Measurements from ENCODE around the gene KIRREL3.

KIRREL3 gene

GRCh38 chr11:126510621-126511370 is 489.8 kb downstream of the KIRREL3 start:
- DNase-seq (ENCODE audit: low read depth), result no peak
- no peak overlapping the region for H3K4me3 ChIP-seq (ENCODE audit: control insufficient read depth, low read depth, low read length)
- TF ChIP-seq CTCF (conservative IDR thresholded peaks at IDR 0.05; ENCODE audit: control insufficient read depth, insufficient read depth, low read depth, low read length), result no peak

- H3K4me3 ChIP-seq (ENCODE audit: control insufficient read depth, low read depth, low read length), result no peak overlapping the region
- no peak for TF ChIP-seq CTCF (conservative IDR thresholded peaks at IDR 0.05; ENCODE audit: control insufficient read depth, insufficient read depth, low read depth, low read length)
- no peak for DNase-seq (ENCODE audit: low read depth)
These were observed 492.9 kb downstream of the KIRREL3 start for GRCh38 chr11:126507646-126508045.

GRCh38 chr11:126506789-126507188 is 493.8 kb downstream of the KIRREL3 start:
- no peak overlapping the region for H3K4me3 ChIP-seq (ENCODE audit: control insufficient read depth, low read depth, low read length)
- TF ChIP-seq CTCF (conservative IDR thresholded peaks at IDR 0.05; ENCODE audit: control insufficient read depth, insufficient read depth, low read depth, low read length), result no peak
- no peak for DNase-seq (ENCODE audit: low read depth)

GRCh38 chr11:126502982-126503381 is 497.6 kb downstream of the KIRREL3 start:
- no peak for DNase-seq (ENCODE audit: low read depth)
- no peak for TF ChIP-seq CTCF (conservative IDR thresholded peaks at IDR 0.05; ENCODE audit: control insufficient read depth, insufficient read depth, low read depth, low read length)
- H3K4me3 ChIP-seq (ENCODE audit: control insufficient read depth, low read depth, low read length), result no peak overlapping the region

- TF ChIP-seq CTCF (conservative IDR thresholded peaks at IDR 0.05; ENCODE audit: control insufficient read depth, insufficient read depth, low read depth, low read length), result no peak
- H3K4me3 ChIP-seq (ENCODE audit: control insufficient read depth, low read depth, low read length), result no peak overlapping the region
- DNase-seq (ENCODE audit: low read depth), result no peak
These were observed 498.4 kb downstream of the KIRREL3 start for GRCh38 chr11:126502159-126502558.

- TF ChIP-seq CTCF (conservative IDR thresholded peaks at IDR 0.05; ENCODE audit: control insufficient read depth, insufficient read depth, low read depth, low read length), result no peak
- no peak for DNase-seq (ENCODE audit: low read depth)
- H3K4me3 ChIP-seq (ENCODE audit: control insufficient read depth, low read depth, low read length), result no peak overlapping the region
These were observed 498.9 kb downstream of the KIRREL3 start for GRCh38 chr11:126501641-126502040.
